Esophagus squamous epithelium (tissue), 5 donors: ENCODE measurements around the gene RPN2. TPM values are rescaled to one million over a fixed set of nuclear protein-coding genes. Genes with fewer than 3 reads are reported as not detected.

Source experiments
- DNase-seq: peaks from one replicate; lab custom pipeline; 2025; lab: John Stamatoyannopoulos, UW
- H3K27ac ChIP-seq, 4 donors: fragments of 200-600 bp; sonication (generic); one replicate each; pipeline ENCODE4 v1.5.1; 2016 to 2019; ENCODE audit warnings: mild to moderate bottlenecking in 1 of 4
- H3K27me3 ChIP-seq, 4 donors: fragments of 200-600 bp; sonication (generic); 1 replicate in 3 of 4; 2 replicates in 1 of 4; pipeline versions ENCODE4 v1.5.1 to v1.6.0; 2017 to 2021; ENCODE audit warnings: antibody characterized with exemption in 1 of 4
- H3K36me3 ChIP-seq, 3 donors: fragments of 200-600 bp; sonication (generic); one replicate each; pipeline ENCODE4 v1.5.1; 2016 to 2019
- H3K4me1 ChIP-seq, 3 donors: fragments of 200-600 bp; sonication (generic); one replicate each; pipeline ENCODE4 v1.5.1; 2017 to 2019
- H3K4me3 ChIP-seq, 4 donors: fragments of 200-600 bp; sonication (generic); 1 replicate in 3 of 4; 2 replicates in 1 of 4; pipeline ENCODE4 v1.5.1; 2016 to 2019; ENCODE audit warnings: mild to moderate bottlenecking in 2 of 4, moderate library complexity in 1 of 4
- H3K9me3 ChIP-seq, 3 donors: fragments of 200-600 bp; sonication (generic); one replicate each; pipeline ENCODE4 v1.5.1; 2016 to 2019
- POLR2A ChIP-seq, 4 donors: fragments of 450-650 bp; IDR thresholded peaks; one replicate each; pipeline ENCODE4 v1.6.1; 2017; ENCODE audit warnings: antibody characterized with exemption in 4 of 4, mild to moderate bottlenecking in 4 of 4, moderate library complexity in 3 of 4
- WGBS, 2 donors: methylation state at CpG; one replicate each; pipeline ENCODE4 v1.1.5; 2018; 5-methylcytosine and 5-hydroxymethylcytosine counted together
- intact Hi-C: fragments of 100-400 bp; cut with DNase I; formaldehyde crosslinking; loops from one replicate; pipeline ENCODE4 v1.15.0; 2022
- total RNA-seq, 4 donors: library from RNA; depleted of rRNA; stranded (reverse); fragments of >200 nt; gene quantifications; one replicate each; pipeline ENCODE4 v1.1.0, GENCODE V29; 2016
- TF ChIP-seq, protein P1 (sequence below), 6 experiments: fragments of 450-650 bp in 4 of 6; fragments of 200-600 bp in 2 of 6; sonication (generic) in 2 of 6; IDR thresholded peaks; one replicate each; pipeline ENCODE4 v1.5.1; 2016 to 2019; ENCODE audit warnings: antibody characterized with exemption in 6 of 6, mild to moderate bottlenecking in 4 of 6, moderate library complexity in 4 of 6
- donor health status: DM: yes; HTN: yes; CAD: no.

Gene RPN2
- total RNA-seq, 4 donors from 2014 or later: 104 to 167 (median 137) TPM

DNA sequence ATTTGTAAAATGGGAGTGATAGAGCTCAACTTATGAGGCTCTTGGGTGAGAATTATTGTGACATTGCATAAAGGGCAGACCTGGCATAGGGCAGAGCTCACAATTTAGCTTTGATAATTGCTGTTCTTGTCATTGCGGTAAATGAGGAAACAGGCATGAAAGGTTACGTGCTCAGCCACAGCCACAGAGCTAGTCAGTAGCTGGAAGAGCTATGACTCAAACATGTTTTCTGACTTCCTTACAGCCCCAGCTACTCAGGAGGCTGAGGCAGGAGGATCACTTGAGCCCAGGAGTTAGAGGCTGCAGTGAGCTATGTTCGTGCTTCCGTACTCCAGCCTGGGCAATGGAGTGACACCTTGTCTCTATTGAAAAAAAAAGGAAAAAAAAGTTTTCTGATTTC, 86.0 kb downstream of the RPN2 start:
- no peak overlapping the region for H3K27ac ChIP-seq
- 78 to 90% methylated on average over 4 of the region's 4 CpGs for WGBS, 2 donors
- intact Hi-C loops: no loop called here
- H3K27me3 ChIP-seq: peaks cover 0 to 7% (median 0%) of the 10 kb centered on the region in 4 donors
- H3K36me3 ChIP-seq: no peaks in the 10 kb centered on the region
- no peak for TF ChIP-seq POLR2A (IDR thresholded peaks at IDR 0.05)
- TF ChIP-seq, protein P1, sequence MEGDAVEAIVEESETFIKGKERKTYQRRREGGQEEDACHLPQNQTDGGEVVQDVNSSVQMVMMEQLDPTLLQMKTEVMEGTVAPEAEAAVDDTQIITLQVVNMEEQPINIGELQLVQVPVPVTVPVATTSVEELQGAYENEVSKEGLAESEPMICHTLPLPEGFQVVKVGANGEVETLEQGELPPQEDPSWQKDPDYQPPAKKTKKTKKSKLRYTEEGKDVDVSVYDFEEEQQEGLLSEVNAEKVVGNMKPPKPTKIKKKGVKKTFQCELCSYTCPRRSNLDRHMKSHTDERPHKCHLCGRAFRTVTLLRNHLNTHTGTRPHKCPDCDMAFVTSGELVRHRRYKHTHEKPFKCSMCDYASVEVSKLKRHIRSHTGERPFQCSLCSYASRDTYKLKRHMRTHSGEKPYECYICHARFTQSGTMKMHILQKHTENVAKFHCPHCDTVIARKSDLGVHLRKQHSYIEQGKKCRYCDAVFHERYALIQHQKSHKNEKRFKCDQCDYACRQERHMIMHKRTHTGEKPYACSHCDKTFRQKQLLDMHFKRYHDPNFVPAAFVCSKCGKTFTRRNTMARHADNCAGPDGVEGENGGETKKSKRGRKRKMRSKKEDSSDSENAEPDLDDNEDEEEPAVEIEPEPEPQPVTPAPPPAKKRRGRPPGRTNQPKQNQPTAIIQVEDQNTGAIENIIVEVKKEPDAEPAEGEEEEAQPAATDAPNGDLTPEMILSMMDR (IDR thresholded peaks at IDR 0.05): no peak
- H3K4me3 ChIP-seq: no peak overlapping the region
- no peaks in the 10 kb centered on the region for H3K9me3 ChIP-seq
- H3K4me1 ChIP-seq: peaks cover 0 to 4% (median 0%) of the 10 kb centered on the region in 3 donors
- DNase-seq: no peak

DNA sequence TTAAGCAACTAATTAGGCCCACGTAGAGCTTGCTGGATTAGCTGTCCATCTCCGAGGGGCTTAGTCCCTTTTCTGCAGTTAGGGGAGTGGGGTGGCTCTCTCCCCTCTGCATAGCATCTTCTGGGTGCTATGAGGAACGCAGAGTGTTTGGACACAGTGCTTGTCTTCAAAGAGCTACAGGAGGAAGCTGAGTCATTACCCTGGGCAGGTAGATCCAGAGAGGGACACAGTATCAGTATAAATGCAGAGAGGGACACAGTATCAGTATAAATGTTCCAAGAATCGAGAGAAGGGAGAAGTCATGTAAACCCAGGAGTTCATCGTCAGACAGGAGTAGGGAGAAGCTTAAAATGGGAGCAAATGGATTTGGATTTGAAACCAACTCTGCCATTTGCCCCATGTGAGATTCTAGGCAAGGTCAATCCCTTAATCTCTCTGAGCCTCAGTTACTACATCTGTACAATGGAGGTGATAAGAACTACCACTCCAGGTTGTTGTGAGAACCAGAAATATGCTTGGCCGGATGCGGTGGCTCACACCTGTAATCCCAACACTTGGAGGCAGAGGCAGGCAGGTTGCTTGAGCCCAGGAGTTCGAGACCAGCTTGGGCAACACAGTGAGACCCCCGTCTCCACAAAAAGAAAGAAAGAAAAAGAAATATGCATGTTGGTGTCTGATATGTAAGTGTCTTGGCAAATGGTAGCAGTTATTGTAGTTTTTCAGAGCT, 88.0 kb downstream of the RPN2 start:
- no peak for DNase-seq
- Histone ChIP-seq H3K27ac (no peak overlapping the region), H3K36me3 (no peaks in the 10 kb centered on the region), H3K27me3 (no peaks in the 10 kb centered on the region), H3K9me3 (no peaks in the 10 kb centered on the region), H3K4me1 (peaks cover 0 to 4% (median 4%) of the 10 kb centered on the region in 3 donors), H3K4me3 (no peak overlapping the region)
- intact Hi-C loops: no loop called here
- 76 to 78% methylated on average over 8 to 9 of the region's 9 CpGs for WGBS, 2 donors
- TF ChIP-seq POLR2A (IDR thresholded peaks at IDR 0.05): no peak
- TF ChIP-seq, protein P1 (IDR thresholded peaks at IDR 0.05): no peak

DNA sequence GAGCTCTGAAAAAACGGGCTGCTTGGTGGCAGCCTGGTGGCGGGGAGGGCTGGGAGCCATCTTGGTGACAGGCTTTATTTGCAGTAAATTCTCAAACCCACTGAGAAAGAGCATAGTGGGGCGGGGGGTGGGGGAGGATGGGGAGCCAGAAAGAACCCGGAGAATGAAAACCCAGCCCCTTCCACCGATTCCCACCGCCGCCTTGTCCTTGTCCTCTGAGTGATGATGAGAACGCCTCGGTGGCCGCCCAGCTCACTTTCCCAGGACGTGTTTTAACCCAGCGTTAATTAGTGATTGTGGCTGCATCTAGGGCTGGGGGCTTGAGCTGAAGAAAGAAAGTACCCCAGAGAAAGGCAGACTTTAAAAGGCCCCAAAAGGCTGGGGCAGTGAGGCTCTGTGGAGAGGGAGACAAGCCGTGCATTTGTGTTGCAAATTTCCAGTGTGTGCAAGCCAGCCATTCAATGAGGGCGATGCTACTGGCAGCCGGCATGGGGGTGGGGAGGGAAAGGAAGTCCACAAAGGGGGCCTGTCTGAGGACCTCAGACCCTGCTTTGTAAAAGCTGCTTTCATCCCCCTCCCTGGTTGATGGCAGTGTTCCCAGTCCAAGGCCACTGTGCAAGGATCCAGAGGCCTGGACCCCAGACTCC, 88.7 kb downstream of the RPN2 start:
- intact Hi-C loops: no loop called here
- Histone ChIP-seq H3K27me3 (no peaks in the 10 kb centered on the region), H3K27ac (no peak overlapping the region), H3K4me1 (peaks cover 0 to 4% (median 4%) of the 10 kb centered on the region in 3 donors), H3K9me3 (no peaks in the 10 kb centered on the region), H3K4me3 (no peak overlapping the region), H3K36me3 (no peaks in the 10 kb centered on the region)
- whole genome bisulfite sequencing, 2 donors: 73 to 77% methylated on average over 9 to 11 of the region's 15 CpGs
- DNase-seq: no peak
- TF ChIP-seq POLR2A (IDR thresholded peaks at IDR 0.05): no peak
- TF ChIP-seq, protein P1 (IDR thresholded peaks at IDR 0.05): no peak

DNA sequence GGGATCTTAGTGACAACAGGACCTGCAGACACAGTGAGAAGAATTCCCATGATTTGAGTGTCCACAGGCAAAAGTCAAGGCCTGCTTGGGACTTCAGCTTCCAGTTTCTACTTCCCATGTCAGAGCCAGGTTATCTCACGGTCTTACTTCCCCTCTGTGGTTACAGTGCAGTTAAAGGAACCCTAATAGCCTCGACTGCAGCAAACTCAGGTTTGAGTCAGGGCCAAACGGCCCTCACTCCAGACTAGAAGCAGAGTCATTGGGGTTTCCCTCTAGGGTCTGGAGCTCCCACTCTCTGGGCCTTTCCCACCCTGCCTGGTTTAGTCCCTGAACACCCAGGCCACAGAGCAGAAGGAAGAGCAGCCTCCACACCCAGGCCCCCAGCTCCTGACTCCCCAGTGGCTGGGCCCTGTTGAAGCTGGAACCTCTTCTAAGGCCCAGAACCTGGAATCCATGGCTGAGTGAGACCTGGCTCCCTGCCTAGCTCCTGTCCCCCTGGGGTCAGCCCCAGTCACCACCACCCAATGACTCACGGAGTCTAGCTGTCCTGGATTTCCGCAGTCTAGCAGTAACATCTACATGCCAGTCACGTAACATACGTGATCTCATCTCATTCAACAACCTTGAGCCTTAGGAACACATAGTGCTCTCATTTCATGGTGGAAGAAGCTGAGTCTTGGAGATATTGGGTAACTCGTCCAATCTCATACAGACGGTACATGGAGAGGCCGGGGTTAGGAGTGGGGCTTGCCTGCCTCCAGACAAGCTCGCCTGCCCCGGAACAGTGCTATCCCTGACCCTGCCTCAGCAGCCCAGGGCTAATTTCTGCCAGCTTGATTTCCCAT, 91.7 kb downstream of the RPN2 start:
- no peaks in the 10 kb centered on the region for H3K36me3 ChIP-seq
- intact Hi-C loops: loop anchor here (5.0 kb wide), 1 partner anchor 267 kb away; no protein-coding TSS in a partner anchor
- no peak overlapping the region for H3K4me3 ChIP-seq
- TF ChIP-seq POLR2A (IDR thresholded peaks at IDR 0.05): no peak
- TF ChIP-seq, protein P1 (IDR thresholded peaks at IDR 0.05): no peak
- H3K9me3 ChIP-seq: no peaks in the 10 kb centered on the region
- 67 to 93% methylated on average over 1 to 8 of the region's 12 CpGs for WGBS, 2 donors
- peak overlapping the region in 1 of 4 donors; percentile 21 for H3K27ac ChIP-seq
- no peaks in the 10 kb centered on the region for H3K27me3 ChIP-seq
- no peak for DNase-seq
- H3K4me1 ChIP-seq: peaks cover 0 to 4% (median 4%) of the 10 kb centered on the region in 3 donors
